Smooth muscle cell (in vitro differentiated cells): ENCODE results near the gene UBE2G2. TPM values are rescaled to one million over a fixed set of nuclear protein-coding genes. Genes with fewer than 3 reads are reported as not detected.

ENCODE experiments used
- DNase-seq: peaks from one replicate; lab custom pipeline; 2025; ENCODE audit not compliant: unreplicated experiment; lab: John Stamatoyannopoulos, UW
- H2AFZ ChIP-seq: fragments of 200-600 bp; sonication (generic); 2 replicates; pipeline ENCODE4 v1.6.0; 2016; ENCODE audit warnings: antibody characterized with exemption, low read depth, mild to moderate bottlenecking
- H3F3A ChIP-seq: fragments of 200-600 bp; sonication (generic); 2 replicates; pipeline ENCODE4 v1.6.0; 2017; ENCODE audit warnings: antibody characterized with exemption, low read depth
- H3K27ac ChIP-seq: fragments of 200-600 bp; sonication (generic); 2 replicates; pipeline ENCODE4 v1.5.1; 2016; ENCODE audit warnings: low read depth, mild to moderate bottlenecking
- H3K27me3 ChIP-seq: fragments of 200-600 bp; sonication (generic); 2 replicates; pipeline ENCODE4 v1.6.1; 2016; ENCODE audit warnings: low read depth, mild to moderate bottlenecking
- H3K36me3 ChIP-seq: fragments of 200-600 bp; sonication (generic); 2 replicates; pipeline ENCODE4 v1.5.1; 2016; ENCODE audit warnings: low read depth
- H3K4me1 ChIP-seq: fragments of 200-600 bp; sonication (generic); 2 replicates; pipeline ENCODE4 v1.5.1; 2016; ENCODE audit warnings: low read depth
- H3K4me2 ChIP-seq: fragments of 200-600 bp; sonication (generic); 2 replicates; pipeline ENCODE4 v1.6.0; 2016; ENCODE audit warnings: mild to moderate bottlenecking
- H3K4me3 ChIP-seq: fragments of 200-600 bp; sonication (generic); 2 replicates; pipeline ENCODE4 v1.5.1; 2016; ENCODE audit warnings: mild to moderate bottlenecking
- H3K79me2 ChIP-seq: fragments of 200-600 bp; sonication (generic); 2 replicates; pipeline ENCODE4 v1.6.0; 2016; ENCODE audit warnings: low read depth, mild to moderate bottlenecking
- H3K9ac ChIP-seq: fragments of 200-600 bp; sonication (generic); 2 replicates; pipeline ENCODE4 v1.6.0; 2016; ENCODE audit warnings: low read depth
- H3K9me3 ChIP-seq: fragments of 200-600 bp; sonication (generic); replicated peaks from 2 replicates; pipeline ENCODE4 v1.5.1; 2016; ENCODE audit warnings: low read depth
- H4K20me1 ChIP-seq: fragments of 200-600 bp; sonication (generic); 2 replicates; pipeline ENCODE4 v1.6.0; 2016; ENCODE audit warnings: low read depth
- WGBS: methylation state at CpG from one replicate; pipeline ENCODE4 v1.1.7; 2016; ENCODE audit warnings: low lambda C conversion rate; 5-methylcytosine and 5-hydroxymethylcytosine counted together
- polyA plus RNA-seq: library from polyadenylated mRNA; unstranded; fragments of >200 nt; fragmentation: Nextera tagmentation; extraction: Ambion mirVana; gene quantifications from 2 replicates; pipeline ENCODE4 v1.2.1, GENCODE V29; 2016
- total RNA-seq: library from RNA; depleted of rRNA; stranded (reverse); fragments of >200 nt; gene quantifications from 2 replicates; pipeline ENCODE4 v1.2.3, GENCODE V29; 2014
- TF ChIP-seq, protein P1 (sequence below): fragments of 200-600 bp; sonication (generic); IDR thresholded peaks from 2 replicates; pipeline ENCODE4 v1.5.1; 2017; ENCODE audit warnings: borderline replicate concordance, mild to moderate bottlenecking, antibody characterized with exemption; ENCODE audit not compliant: insufficient read depth, poor library complexity, severe bottlenecking

The UBE2G2 gene
- total and polyA plus RNA-seq, 2 experiments from 2014 or later, result 33.1 to 34.1 TPM

DNA sequence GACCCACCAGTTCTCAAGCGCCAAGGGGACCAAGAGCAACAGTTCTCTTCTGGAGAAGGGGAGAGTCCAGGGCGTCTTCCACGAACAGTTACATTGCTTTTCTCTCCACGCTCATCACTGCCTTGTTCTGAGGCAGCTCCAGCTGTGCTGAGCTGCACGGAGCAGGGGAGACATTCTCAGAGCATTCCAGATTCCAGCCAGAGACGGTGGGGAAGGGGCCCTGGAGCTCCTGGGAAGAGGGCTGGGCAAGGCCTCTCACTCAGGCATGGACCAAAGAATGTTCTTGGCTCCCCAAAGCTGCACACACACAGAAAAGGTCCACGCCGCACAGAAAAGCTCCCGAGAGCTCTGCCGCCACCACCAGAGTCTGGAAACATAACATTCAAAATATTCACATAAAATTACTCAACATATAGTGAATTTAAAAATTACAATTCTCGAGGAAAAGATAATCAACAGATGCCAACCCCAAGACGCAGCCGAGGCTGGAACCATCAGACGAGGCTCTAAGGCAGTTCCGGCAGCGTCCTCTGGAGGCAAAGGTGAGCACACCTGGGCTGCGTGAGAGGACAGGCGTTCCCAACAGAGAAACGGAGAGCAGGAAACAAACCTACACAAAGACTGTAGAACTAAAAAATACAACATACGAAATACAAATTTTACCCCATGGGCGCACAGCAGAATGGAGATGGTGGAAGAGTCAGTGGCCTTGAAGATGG lies 40.5 kb downstream of the UBE2G2 start:
- WGBS, result 71% methylated on average over 21 of the region's 21 CpGs

DNA sequence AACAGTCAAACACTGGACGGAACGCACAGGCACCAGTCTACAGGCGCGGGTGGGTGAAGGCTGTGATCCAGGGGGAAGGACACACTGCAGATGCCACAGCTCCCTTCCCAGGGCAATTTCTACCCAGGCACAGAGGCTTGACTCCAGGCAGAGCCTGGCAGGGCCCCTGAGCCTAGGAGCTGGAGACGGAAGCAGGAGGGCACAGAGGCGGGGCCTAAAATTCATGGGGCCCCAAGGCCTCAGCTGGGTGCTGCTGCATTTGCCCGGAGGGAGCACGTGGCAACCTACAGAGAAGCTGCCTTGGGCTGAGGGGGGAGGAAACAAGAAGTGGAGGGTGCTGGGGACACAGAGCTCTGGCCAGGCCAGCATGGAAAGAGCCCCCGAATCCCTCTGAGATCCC lies 41.2 kb downstream of the UBE2G2 start:
- Histone ChIP-seq H3F3A (no peaks in the 10 kb centered on the region), H3K4me3 (no peak overlapping the region), H3K27me3 (no peaks in the 10 kb centered on the region), H4K20me1 (no peaks in the 10 kb centered on the region), H3K9ac (no peak overlapping the region), H3K36me3 (no peaks in the 10 kb centered on the region), H2AFZ (no peak overlapping the region), H3K4me2 (no peak overlapping the region), H3K79me2 (no peaks in the 10 kb centered on the region), H3K9me3 (no peaks in the 10 kb centered on the region), H3K27ac (no peak overlapping the region), H3K4me1 (no peaks in the 10 kb centered on the region)
- TF ChIP-seq, protein P1, sequence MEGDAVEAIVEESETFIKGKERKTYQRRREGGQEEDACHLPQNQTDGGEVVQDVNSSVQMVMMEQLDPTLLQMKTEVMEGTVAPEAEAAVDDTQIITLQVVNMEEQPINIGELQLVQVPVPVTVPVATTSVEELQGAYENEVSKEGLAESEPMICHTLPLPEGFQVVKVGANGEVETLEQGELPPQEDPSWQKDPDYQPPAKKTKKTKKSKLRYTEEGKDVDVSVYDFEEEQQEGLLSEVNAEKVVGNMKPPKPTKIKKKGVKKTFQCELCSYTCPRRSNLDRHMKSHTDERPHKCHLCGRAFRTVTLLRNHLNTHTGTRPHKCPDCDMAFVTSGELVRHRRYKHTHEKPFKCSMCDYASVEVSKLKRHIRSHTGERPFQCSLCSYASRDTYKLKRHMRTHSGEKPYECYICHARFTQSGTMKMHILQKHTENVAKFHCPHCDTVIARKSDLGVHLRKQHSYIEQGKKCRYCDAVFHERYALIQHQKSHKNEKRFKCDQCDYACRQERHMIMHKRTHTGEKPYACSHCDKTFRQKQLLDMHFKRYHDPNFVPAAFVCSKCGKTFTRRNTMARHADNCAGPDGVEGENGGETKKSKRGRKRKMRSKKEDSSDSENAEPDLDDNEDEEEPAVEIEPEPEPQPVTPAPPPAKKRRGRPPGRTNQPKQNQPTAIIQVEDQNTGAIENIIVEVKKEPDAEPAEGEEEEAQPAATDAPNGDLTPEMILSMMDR, result no peak
- 81% methylated on average over 9 of the region's 9 CpGs for WGBS
- DNase-seq, result no peak

More for the DNA sequence above, 40.5 kb downstream of the UBE2G2 start:
- DNase-seq, result no peak
- no peak overlapping the region for H2AFZ ChIP-seq
- no peak overlapping the region for H3K4me3 ChIP-seq
- no peaks in the 10 kb centered on the region for H3K4me1 ChIP-seq
- no peak overlapping the region for H3K9ac ChIP-seq
- H3K9me3 ChIP-seq, result no peaks in the 10 kb centered on the region
- no peaks in the 10 kb centered on the region for H3K79me2 ChIP-seq
- H3K36me3 ChIP-seq, result no peaks in the 10 kb centered on the region
- H3K4me2 ChIP-seq, result no peak overlapping the region
- H3K27me3 ChIP-seq, result no peaks in the 10 kb centered on the region
- no peaks in the 10 kb centered on the region for H3F3A ChIP-seq
- no peak overlapping the region for H3K27ac ChIP-seq
- TF ChIP-seq, protein P1, result peak; percentile 21
- no peaks in the 10 kb centered on the region for H4K20me1 ChIP-seq

DNA sequence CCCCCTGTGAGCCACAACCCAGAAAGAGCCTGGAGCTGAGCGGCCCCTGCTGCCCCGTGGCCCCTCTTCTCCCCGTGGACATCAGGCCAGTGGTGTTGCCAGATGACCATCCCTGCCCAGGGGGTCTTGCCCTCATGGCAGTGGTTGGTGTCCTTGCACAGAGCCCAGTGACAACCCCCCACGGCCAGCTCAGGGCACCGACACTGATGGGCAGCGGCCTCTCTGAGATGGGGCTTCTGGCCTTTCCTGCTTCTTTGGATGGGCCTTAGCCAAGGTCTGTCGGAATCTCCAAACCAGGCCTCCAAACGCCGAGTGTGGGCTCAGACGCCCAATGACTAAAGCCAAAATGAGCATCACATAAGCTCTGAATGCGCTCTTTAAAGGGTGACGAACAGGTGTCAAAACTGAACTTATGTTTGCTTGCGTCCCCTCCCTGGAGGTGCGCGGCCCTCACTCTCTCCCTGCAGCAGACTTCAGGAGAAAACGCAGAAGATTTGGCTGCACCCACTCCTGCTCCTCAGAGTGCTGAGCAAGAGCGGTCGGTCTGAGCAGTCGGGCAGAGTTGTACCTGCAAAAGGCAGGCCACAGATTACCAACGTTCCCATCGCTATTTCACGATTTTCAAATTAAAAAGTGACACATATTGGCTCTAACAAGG lies 41.9 kb downstream of the UBE2G2 start:
- Histone ChIP-seq H3K36me3 (no peaks in the 10 kb centered on the region), H2AFZ (no peak overlapping the region), H3K4me2 (no peak overlapping the region), H3K27ac (no peak overlapping the region), H4K20me1 (no peaks in the 10 kb centered on the region), H3K9me3 (no peaks in the 10 kb centered on the region), H3K4me3 (no peak overlapping the region), H3F3A (no peaks in the 10 kb centered on the region), H3K27me3 (no peaks in the 10 kb centered on the region), H3K4me1 (no peaks in the 10 kb centered on the region), H3K9ac (no peak overlapping the region), H3K79me2 (no peaks in the 10 kb centered on the region)
- no peak for DNase-seq
- WGBS, result 96% methylated on average over 22 of the region's 22 CpGs
- TF ChIP-seq, protein P1, result no peak
